Frontal cortex (tissue), 4 donors: ENCODE data around the gene AIG1. TPM values are rescaled to one million over a fixed set of nuclear protein-coding genes. Genes with fewer than 3 reads are reported as not detected.
"Not testable (repeated sequence)": the region's sequence is repeated elsewhere in the genome, so short reads cannot be mapped to it uniquely, and the experiment has no call there.

ENCODE experiments used
- DNase-seq, 2 donors: peaks; one replicate each; pipeline ENCODE4 v3.0.0; 2012; ENCODE audit warnings: low spot score in 2 of 2
- FAIRE-seq: peaks from 2 replicates; lab custom pipeline; 2012; peaks lifted over from hg19 to GRCh38; lab: Jason Lieb, UNC
- total RNA-seq: library from RNA; depleted of rRNA; stranded (reverse); fragments of >200 nt; gene quantifications from one replicate; pipeline ENCODE4 v1.2.3, GENCODE V29; 2014
- donor health status: control.
- donor health status: control.
- donor health status: control.

The AIG1 gene
- total RNA-seq, 1 donor from 2014 or later: 39.5 TPM

GRCh38 chr6:143123081-143123480 is 62.4 kb downstream of the AIG1 start:
- FAIRE-seq (no peak), DNase-seq (no peak)

GRCh38 chr6:143123941-143124340 is 63.3 kb downstream of the AIG1 start:
- FAIRE-seq: no peak
- DNase-seq: no peak

GRCh38 chr6:143125455-143125854 is 64.8 kb downstream of the AIG1 start:
- DNase-seq (no peak), FAIRE-seq (no peak)

- no peak for DNase-seq
- FAIRE-seq: no peak
These were observed 65.3 kb downstream of the AIG1 start for GRCh38 chr6:143125864-143126573.

DNA sequence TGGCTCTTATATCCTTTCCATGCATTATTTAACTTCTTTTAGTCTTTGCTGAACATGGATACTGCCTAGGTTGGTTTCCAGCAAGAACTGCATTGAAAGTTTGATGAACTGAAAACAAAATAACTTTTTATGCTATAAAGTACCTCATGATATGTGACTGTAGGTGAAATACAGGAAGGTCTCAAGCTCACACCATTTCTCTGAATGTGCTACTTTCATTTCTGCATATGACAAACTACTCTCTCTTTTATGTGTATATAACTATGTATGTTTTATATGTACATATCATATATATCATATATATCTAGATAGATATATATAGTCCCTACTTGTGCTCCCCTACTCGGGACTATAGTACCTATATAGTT is 65.9 kb downstream of the AIG1 start:
- FAIRE-seq (no peak), DNase-seq (no peak)

- FAIRE-seq (no peak), DNase-seq (no peak)
These were observed 67.4 kb downstream of the AIG1 start for GRCh38 chr6:143127941-143128680.

- DNase-seq: no peak
- FAIRE-seq: no peak
These were observed 68.0 kb downstream of the AIG1 start for GRCh38 chr6:143128681-143129015.

DNA sequence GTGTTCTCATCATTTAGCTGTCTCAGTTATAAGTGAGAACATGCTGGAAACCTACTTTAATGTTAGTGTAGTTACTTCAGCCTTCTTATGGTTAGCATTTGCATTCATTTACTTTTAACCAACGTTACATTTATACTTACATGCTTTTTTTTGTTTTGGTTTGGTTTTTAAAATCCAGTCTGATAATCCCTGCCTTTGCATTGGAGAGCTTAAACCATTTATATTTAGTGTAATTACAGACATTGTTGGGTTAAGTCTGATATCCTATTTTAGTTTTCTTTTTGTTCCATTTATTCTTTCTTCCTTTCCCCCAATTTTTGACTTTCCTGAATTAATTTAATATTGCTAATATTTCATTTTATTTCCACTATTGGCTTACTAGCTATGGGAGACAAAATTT is 70.2 kb downstream of the AIG1 start:
- FAIRE-seq: no peak
- no peak for DNase-seq

DNA sequence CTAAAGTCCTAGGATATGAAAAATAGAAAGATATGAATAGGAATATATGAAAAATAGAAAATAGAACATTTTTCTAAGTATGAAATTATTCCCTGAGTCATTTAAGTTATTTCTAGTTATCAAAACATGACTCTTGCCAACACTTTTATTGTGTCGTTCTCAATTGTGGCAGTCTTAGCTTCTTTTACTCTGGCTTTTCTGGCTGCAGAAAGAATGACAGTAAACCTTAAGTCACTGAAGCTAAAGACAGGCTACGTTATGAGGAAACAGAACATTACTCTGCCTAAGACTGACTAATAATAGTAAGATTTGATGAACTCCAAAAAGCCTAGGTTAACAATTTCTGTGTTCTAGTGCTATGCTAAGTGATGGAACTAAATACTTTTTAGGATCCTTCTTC is 74.6 kb downstream of the AIG1 start:
- FAIRE-seq (no peak), DNase-seq (no peak)

DNA sequence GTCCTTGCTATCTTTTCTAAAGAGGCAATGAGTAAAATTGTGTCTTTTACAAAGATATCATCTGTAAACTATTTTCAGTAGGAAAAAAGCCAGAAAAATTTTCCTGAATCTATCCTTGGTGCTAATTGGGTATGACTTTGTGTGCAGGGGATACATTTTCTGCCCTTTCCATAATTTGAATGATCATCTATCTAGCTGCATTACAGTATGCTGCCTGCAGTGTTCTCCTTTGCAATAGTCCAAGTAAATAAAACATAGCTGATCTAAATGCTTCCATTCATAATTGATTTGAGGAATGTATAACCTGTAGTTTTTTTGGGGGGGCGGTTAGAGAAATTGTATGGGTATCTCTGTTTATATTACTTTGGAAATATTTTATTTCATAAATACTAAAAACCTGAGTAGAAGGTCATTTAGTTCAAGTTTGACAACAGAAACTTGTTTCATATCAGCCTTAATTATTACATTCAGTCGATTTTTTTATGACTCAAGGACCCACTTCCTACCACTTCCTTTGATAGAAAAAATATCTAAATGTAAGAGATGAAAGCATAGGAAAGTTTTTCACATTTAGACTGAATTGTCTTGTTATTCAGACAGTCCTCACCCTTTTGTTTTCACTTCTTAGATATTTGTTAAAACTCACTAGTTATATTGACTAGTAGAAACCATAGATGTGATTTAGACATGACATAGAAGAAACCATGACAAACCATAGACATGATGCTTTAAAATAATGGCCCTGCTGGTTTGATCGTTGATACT is 75.3 kb downstream of the AIG1 start:
- no peak for FAIRE-seq
- no peak for DNase-seq

DNA sequence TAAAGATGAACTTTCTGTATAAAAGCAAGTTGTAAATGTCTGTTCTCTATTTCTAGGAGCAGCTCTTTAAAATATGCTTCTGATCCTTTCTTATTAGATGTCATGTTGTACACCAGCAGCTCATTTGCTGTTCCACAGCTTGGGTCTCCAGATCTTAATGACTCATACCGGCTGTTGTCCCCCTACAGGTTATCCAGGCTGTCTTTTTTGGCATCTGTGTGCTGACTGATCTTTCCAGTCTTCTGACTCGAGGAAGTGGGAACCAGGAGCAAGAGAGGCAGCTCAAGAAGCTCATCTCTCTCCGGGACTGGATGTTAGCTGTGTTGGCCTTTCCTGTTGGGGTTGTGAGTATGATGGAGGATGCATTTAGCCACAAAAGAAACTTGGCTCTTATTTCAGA is 76.0 kb downstream of the AIG1 start:
- DNase-seq (no peak), FAIRE-seq (no peak)

- DNase-seq (no peak), FAIRE-seq (no peak)
These were observed 78.6 kb downstream of the AIG1 start for GRCh38 chr6:143139239-143139784.

DNA sequence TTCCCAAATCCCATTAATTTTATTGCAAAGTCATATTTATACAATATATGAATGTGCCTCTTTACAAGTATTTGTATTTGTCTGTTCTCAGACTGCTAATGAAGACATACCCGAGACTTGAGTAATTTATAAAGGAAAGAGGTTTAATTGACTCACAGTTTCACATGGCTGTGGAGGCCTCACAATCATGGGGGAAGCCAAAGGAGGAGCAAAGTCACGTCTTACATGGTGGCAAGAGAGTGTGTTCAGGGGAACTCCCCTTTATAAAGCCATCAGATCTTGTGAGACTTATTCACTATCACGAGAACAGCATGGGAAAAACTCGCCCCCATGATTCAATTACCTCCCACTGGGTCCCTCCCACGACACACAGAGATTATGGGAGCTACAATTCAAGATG is 79.2 kb downstream of the AIG1 start:
- FAIRE-seq, DNase-seq: not testable (repeated sequence)

DNA sequence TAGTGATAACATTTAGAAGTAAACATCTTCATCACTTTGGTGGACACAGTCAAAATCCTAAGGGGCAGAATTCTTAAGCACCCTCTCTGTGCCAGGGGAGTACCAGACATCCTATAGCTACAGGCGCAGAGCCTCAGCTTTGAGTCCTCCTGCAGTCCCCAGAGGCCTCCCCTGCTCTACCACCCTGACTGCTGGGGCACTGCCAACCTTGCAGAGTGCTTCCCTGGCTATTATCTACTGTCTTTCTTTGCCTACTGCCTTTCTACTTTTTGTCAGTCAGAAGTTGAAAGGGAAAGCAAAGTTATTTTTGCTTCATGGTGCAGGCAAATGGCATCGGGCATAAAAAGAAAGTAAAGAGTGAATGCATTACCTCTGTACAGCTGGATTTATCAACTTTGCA is 80.1 kb downstream of the AIG1 start:
- DNase-seq: no peak
- no peak for FAIRE-seq

DNA sequence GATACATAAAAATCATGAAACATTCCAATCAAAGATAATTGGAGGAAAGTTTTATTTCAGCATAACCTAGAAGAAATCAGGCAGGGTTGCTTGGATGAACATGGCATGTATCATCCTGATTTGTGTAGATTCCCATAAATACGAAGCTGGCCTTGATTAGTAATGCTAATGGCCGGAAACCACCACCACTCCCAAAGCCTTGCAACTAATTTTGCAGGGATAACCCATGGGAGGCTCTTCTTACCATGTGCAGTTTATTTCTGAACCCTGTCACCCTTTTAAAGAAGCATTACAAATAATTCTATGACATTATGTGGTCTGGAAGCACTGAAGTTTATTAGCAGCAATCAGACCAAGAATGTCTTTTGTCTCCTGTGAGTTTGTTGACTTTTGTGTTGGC is 80.8 kb downstream of the AIG1 start:
- DNase-seq (no peak), FAIRE-seq (no peak)

DNA sequence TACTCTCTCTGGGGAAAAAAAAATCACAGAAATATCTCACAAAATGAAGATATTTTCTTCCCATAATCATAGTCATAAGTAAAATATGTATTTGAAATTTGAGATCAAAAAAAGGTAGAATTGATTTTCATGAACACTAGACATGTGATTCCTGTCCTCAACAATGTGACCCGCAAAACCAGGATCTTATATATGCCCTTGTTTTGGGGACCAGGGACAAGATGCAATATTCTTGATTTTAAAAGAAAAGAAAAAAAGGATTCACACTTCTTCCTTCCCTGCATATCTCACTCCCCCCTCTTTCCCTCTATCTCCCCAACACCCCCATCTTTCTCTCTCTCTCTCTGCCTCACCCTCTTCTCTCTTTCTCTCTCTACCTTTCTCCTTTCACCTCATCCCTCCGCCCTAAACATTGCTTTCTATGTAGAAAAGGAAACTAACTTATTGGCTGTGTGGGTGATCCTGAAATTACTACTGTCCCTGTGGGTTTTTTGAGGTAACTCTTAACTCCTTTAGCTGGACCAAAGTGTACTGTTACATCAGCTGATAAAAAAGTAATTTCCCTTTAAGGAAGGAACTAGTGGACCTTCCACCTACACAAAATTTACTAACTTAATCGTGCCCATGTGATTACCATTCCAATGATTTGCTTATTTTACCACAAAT is 85.6 kb downstream of the AIG1 start:
- no peak for FAIRE-seq
- no peak for DNase-seq

DNA sequence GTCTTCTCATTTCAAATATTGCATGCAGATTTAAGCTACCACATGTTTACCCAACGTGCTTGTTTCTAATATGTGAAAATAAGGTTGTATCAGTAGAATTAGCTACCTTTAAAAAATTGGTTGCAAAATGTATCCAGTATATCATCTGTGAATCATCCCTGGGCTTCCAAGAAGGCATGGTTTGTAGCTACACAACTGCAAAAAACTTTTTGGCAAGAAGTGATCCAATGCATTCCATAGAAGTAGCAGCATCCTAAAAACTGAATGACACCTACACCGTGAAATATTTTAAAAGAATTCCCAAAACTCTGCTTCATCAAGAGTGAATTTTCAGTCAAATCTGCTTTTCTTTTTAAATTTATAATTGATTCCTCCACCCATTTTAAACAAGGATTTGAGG is 89.1 kb downstream of the AIG1 start:
- FAIRE-seq (no peak), DNase-seq (no peak)

GRCh38 chr6:143150281-143150680 is 89.6 kb downstream of the AIG1 start:
- FAIRE-seq: no peak
- no peak for DNase-seq

DNA sequence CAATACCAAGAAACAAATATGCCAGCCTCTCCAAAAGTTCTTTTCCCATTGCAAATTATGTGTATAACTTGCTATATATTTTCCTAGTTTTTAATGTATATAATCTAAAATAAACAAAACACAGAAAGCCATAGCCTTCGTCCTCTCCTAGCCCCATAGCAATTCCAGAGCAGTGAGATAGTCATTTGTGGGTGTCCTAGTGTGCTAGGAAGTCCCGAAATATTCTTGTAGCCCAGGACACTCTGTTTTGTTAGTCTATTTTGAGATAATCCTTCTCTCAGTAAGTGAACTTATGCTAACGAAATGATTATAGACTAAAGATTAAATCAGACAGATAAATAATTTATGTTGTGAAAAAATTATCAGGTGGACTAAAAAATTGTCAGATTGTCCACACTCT is 90.7 kb downstream of the AIG1 start:
- FAIRE-seq: no peak
- DNase-seq: no peak

DNA sequence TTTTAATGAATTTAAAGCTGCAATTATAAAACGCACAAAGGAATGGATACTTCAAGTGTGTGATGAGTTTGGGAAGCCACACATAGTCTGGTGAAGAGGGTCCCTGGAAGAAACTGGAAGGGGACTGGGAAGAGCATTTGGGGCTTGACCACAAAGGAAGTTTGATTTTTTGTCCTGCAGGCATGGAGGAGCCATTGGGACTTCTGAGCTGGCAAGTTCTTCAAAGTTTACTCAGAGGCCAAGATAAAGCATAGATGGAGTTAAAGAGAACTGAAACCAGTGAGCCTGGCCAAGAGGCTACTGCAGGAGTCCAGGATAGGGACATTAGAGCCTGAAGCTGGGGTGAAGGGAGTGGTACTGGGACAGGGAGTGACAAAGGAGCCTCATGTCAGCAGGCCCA is 95.0 kb downstream of the AIG1 start:
- FAIRE-seq (no peak), DNase-seq (no peak)
